K562 (cell line): Measurements from ENCODE around the gene ANXA4. TPM values are rescaled to one million over a fixed set of nuclear protein-coding genes. Genes with fewer than 3 reads are reported as not detected.
A peak's percentile ranks its signal among the peaks of the same experiment; 100 is the strongest.

Experiments used
- ATAC-seq: fragments of 200-7000 bp; cut with Tn5 transposase; 3 replicates; pipeline ENCODE4 v1.9.1; 2020; ENCODE audit warnings: moderate library complexity
- BruUV-seq: library from RNA; stranded (reverse); fragments of 400-500 nt; replicated peaks from 2 replicates; lab custom pipeline; 2021; lab: Mats Ljungman, UMichigan
- CTCF ChIA-PET: fragments of 300-600 bp; formaldehyde crosslinking; extraction: SDS; loops from one replicate; lab custom pipeline; 2021; ENCODE audit warnings: low intra/inter-chr PET ratio; lab: Yijun Ruan, JAX
- POLR2A ChIA-PET: fragments of 300-600, 350-650 bp; sonication (Branson Sonifier 250); formaldehyde crosslinking; extraction: SDS; loops from one replicate; lab custom pipeline; 2021; ENCODE audit warnings: antibody characterized with exemption, inconsistent platforms; lab: Yijun Ruan, JAX
- DNase-seq, 4 experiments: peaks; one replicate each; pipeline versions ENCODE4 v3.0.0 to v3.0.0-alpha.2; 2011 to 2018; ENCODE audit warnings: low spot score in 3 of 4, mixed read lengths in 3 of 4; ENCODE audit errors: extremely low read depth in 1 of 4
- FAIRE-seq: peaks from 2 replicates; lab custom pipeline; 2011; peaks lifted over from hg19 to GRCh38; lab: Jason Lieb, UNC
- H2AFZ ChIP-seq: 2 replicates; pipeline ENCODE4 v1.6.0; 2011; ENCODE audit warnings: low read depth, low read length, control low read depth, inconsistent platforms
- H3K27ac ChIP-seq: fragments of 200-600 bp; 3 replicates; pipeline ENCODE4 v1.8.0; 2011; ENCODE audit warnings: low read depth, mild to moderate bottlenecking, control low read depth, inconsistent platforms, low read length, moderate library complexity, mixed read lengths; ENCODE audit errors: extremely low read depth
- H3K27me3 ChIP-seq, 2 experiments: fragments of 300-600 bp in 1 of 2; 2 replicates in 1 of 2; 3 replicates in 1 of 2; pipeline versions ENCODE4 v1.6.0 to v1.8.0; 2011; ENCODE audit warnings: inconsistent platforms in 2 of 2, low read length in 2 of 2, mild to moderate bottlenecking in 1 of 2, mixed read lengths in 1 of 2, moderate library complexity in 1 of 2; ENCODE audit not compliant: control insufficient read depth in 2 of 2, insufficient read depth in 2 of 2
- H3K36me3 ChIP-seq: fragments of 300-600 bp; 3 replicates; pipeline ENCODE4 v1.8.0; 2011; ENCODE audit warnings: mild to moderate bottlenecking, low read length, inconsistent platforms; ENCODE audit not compliant: control insufficient read depth, insufficient read depth
- H3K4me1 ChIP-seq, 2 experiments: fragments of 200-600 bp in 1 of 2; replicated peaks in 1 of 2; 2 replicates in 1 of 2; 3 replicates in 1 of 2; pipeline versions ENCODE4 v1.5.1 to v1.8.0; 2011; ENCODE audit warnings: inconsistent platforms in 2 of 2, low read length in 2 of 2, mild to moderate bottlenecking in 1 of 2, mixed read lengths in 1 of 2, moderate library complexity in 1 of 2; ENCODE audit not compliant: control insufficient read depth in 2 of 2, insufficient read depth in 2 of 2
- H3K4me2 ChIP-seq: 2 replicates; pipeline ENCODE4 v1.6.1; 2011; ENCODE audit warnings: low read length, control low read depth, inconsistent platforms, mixed read lengths; ENCODE audit not compliant: insufficient read depth
- H3K4me3 ChIP-seq: fragments of 200-600 bp; sonication (generic), shearing (Covaris generic); 2 replicates; pipeline ENCODE4 v1.5.1; 2016; ENCODE audit warnings: control low read depth, inconsistent platforms
- H3K79me2 ChIP-seq: fragments of 200-600 bp; 3 replicates; pipeline ENCODE4 v1.8.0; 2011; ENCODE audit warnings: low read length, inconsistent platforms; ENCODE audit not compliant: control insufficient read depth, insufficient read depth
- H3K9ac ChIP-seq, 2 experiments: 2 replicates each; pipeline versions ENCODE4 v1.6.0 to v1.6.1; 2011; ENCODE audit warnings: low read depth in 2 of 2, low read length in 2 of 2, control low read depth in 1 of 2, inconsistent platforms in 1 of 2, mild to moderate bottlenecking in 1 of 2, mixed read lengths in 1 of 2; ENCODE audit not compliant: insufficient read depth in 1 of 2
- H3K9me1 ChIP-seq: one replicate; pipeline ENCODE4 v1.6.0; 2011; ENCODE audit warnings: inconsistent platforms, mild to moderate bottlenecking, low read length, moderate library complexity; ENCODE audit not compliant: control insufficient read depth, insufficient read depth
- H3K9me3 ChIP-seq: replicated peaks from 2 replicates; pipeline ENCODE4 v1.5.1; 2011; ENCODE audit warnings: low read depth, low read length, inconsistent platforms; ENCODE audit not compliant: control insufficient read depth, insufficient read depth
- H4K20me1 ChIP-seq: replicated peaks from 2 replicates; pipeline ENCODE4 v1.6.1; 2011; ENCODE audit warnings: low read length, inconsistent platforms, mixed read lengths; ENCODE audit not compliant: control insufficient read depth, insufficient read depth
- C11orf30 ChIP-seq: fragments of 450-650 bp; IDR thresholded peaks from 2 replicates; pipeline ENCODE4 v1.6.1; 2016; ENCODE audit warnings: low read depth, mild to moderate bottlenecking
- ERF ChIP-seq: fragments of 450-650 bp; formaldehyde crosslinking; IDR thresholded peaks from 2 replicates; pipeline ENCODE4 v1.4.0; 2020; ENCODE audit warnings: mild to moderate bottlenecking, mixed read lengths
- MECOM ChIP-seq: fragments of 250-450 bp; sonication (Bioruptor Pico); IDR thresholded peaks from 2 replicates; pipeline ENCODE4 v1.8.0; 2022; ENCODE audit warnings: inconsistent platforms
- ZNF316 ChIP-seq: fragments of 450-650 bp; IDR thresholded peaks from 2 replicates; pipeline ENCODE4 v1.6.1; 2016
- ZNF589 ChIP-seq: fragments of 200-800 bp; sonication (Bioruptor generic); IDR thresholded peaks from 2 replicates; pipeline ENCODE4 v1.6.1; 2016; ENCODE audit warnings: low read depth, missing genetic modification characterization, missing compliant biosample characterization
- in situ Hi-C: fragments of 300-500 bp; cut with MboI; formaldehyde crosslinking; loops from 4 replicates; pipeline ENCODE4 v1.15.0; 2018; ENCODE audit warnings: inconsistent platforms, mixed read lengths
- intact Hi-C: fragments of 100-400 bp; cut with micrococcal nuclease; formaldehyde crosslinking; loops from 2 replicates; pipeline ENCODE4 v1.14.2; 2022
- polyA plus RNA-seq, 8 experiments: library from polyadenylated mRNA; depleted of rRNA in 4 of 8; stranded (reverse) in 5 of 8; unstranded in 3 of 8; fragments of >200 nt; fragmentation: Nextera tagmentation in 2 of 8; fragmentation: Illumina TruSeq in 1 of 8; extraction: Ambion mirVana in 2 of 8; extraction: Trizol in 1 of 8; gene quantifications; 2 replicates each; pipeline versions ENCODE4 v1.2.1 to v1.2.3, GENCODE V29; 2011 to 2014; ENCODE audit warnings: inconsistent platforms in 1 of 8, missing spikeins in 1 of 8
- total RNA-seq, 7 experiments: library from RNA; depleted of rRNA in 6 of 7; stranded (reverse); fragments of >200 nt in 6 of 7; fragmentation: Illumina TruSeq in 2 of 7; extraction: Trizol in 2 of 7; gene quantifications; 2 replicates each; pipeline versions ENCODE4 v1.2.1 to v1.2.3, GENCODE V29; 2011 to 2021; ENCODE audit warnings: low replicate concordance in 1 of 7
- TF ChIP-seq, protein P1 (sequence below): fragments of 450-650 bp; IDR thresholded peaks from 2 replicates; pipeline ENCODE4 v1.6.1; 2016; ENCODE audit warnings: mild to moderate bottlenecking, moderate library complexity

ANXA4 gene
- total and polyA plus RNA-seq, 9 of the 15 experiments (the other 6 are each of a cell fraction or from before 2014, with no cell fraction given) = 3.4 to 13.6 (median 11.6) TPM

DNA sequence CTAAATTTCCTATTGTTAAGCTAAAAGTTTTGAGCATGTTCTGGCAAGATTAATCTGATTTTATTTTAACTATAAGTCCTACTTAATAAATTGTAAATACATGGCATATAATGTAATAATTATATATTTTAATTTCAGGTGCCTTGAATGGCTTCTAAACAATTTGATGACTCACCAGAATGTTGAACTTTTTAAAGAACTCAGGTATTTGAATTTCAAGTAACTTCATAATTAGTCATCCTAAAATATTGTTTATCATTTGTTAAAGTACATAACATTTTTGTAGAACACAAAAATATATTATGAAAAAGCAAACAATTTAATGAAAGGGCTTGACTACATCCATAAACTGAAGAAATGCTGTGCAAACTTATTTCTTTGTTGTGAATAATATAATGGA lies 102.1 kb downstream of the ANXA4 start:
- Histone ChIP-seq H3K27me3 (no peaks in the 10 kb centered on the region), H3K79me2 (no peaks in the 10 kb centered on the region), H3K4me3 (no peak overlapping the region), H2AFZ (no peak overlapping the region), H3K4me1 (peaks cover 11 to 15% of the 10 kb centered on the region in 2 experiments; a peak in 4 of 5 replicates), H3K9me3 (no peaks in the 10 kb centered on the region), H3K9ac (no peak overlapping the region), H3K9me1 (no peaks in the 10 kb centered on the region), H3K4me2 (no peak overlapping the region), H3K27ac (no peak overlapping the region), H4K20me1 (no peaks in the 10 kb centered on the region), H3K36me3 (peaks cover 72% of the 10 kb centered on the region)
- POLR2A ChIA-PET = interaction anchor here (0.6 kb wide), 1 partner anchor 12 kb away, joined by 3 read pairs; no protein-coding TSS in a partner anchor
- in situ Hi-C loops = no loop called here
- TF ChIP-seq ZNF589 (no peak), MECOM (CRISPR knock-in tag) (no peak), C11orf30 (peak; percentile 60), ERF (CRISPR knock-in tag) (no peak), ZNF316 (peak; percentile 79)
- TF ChIP-seq, protein P1, sequence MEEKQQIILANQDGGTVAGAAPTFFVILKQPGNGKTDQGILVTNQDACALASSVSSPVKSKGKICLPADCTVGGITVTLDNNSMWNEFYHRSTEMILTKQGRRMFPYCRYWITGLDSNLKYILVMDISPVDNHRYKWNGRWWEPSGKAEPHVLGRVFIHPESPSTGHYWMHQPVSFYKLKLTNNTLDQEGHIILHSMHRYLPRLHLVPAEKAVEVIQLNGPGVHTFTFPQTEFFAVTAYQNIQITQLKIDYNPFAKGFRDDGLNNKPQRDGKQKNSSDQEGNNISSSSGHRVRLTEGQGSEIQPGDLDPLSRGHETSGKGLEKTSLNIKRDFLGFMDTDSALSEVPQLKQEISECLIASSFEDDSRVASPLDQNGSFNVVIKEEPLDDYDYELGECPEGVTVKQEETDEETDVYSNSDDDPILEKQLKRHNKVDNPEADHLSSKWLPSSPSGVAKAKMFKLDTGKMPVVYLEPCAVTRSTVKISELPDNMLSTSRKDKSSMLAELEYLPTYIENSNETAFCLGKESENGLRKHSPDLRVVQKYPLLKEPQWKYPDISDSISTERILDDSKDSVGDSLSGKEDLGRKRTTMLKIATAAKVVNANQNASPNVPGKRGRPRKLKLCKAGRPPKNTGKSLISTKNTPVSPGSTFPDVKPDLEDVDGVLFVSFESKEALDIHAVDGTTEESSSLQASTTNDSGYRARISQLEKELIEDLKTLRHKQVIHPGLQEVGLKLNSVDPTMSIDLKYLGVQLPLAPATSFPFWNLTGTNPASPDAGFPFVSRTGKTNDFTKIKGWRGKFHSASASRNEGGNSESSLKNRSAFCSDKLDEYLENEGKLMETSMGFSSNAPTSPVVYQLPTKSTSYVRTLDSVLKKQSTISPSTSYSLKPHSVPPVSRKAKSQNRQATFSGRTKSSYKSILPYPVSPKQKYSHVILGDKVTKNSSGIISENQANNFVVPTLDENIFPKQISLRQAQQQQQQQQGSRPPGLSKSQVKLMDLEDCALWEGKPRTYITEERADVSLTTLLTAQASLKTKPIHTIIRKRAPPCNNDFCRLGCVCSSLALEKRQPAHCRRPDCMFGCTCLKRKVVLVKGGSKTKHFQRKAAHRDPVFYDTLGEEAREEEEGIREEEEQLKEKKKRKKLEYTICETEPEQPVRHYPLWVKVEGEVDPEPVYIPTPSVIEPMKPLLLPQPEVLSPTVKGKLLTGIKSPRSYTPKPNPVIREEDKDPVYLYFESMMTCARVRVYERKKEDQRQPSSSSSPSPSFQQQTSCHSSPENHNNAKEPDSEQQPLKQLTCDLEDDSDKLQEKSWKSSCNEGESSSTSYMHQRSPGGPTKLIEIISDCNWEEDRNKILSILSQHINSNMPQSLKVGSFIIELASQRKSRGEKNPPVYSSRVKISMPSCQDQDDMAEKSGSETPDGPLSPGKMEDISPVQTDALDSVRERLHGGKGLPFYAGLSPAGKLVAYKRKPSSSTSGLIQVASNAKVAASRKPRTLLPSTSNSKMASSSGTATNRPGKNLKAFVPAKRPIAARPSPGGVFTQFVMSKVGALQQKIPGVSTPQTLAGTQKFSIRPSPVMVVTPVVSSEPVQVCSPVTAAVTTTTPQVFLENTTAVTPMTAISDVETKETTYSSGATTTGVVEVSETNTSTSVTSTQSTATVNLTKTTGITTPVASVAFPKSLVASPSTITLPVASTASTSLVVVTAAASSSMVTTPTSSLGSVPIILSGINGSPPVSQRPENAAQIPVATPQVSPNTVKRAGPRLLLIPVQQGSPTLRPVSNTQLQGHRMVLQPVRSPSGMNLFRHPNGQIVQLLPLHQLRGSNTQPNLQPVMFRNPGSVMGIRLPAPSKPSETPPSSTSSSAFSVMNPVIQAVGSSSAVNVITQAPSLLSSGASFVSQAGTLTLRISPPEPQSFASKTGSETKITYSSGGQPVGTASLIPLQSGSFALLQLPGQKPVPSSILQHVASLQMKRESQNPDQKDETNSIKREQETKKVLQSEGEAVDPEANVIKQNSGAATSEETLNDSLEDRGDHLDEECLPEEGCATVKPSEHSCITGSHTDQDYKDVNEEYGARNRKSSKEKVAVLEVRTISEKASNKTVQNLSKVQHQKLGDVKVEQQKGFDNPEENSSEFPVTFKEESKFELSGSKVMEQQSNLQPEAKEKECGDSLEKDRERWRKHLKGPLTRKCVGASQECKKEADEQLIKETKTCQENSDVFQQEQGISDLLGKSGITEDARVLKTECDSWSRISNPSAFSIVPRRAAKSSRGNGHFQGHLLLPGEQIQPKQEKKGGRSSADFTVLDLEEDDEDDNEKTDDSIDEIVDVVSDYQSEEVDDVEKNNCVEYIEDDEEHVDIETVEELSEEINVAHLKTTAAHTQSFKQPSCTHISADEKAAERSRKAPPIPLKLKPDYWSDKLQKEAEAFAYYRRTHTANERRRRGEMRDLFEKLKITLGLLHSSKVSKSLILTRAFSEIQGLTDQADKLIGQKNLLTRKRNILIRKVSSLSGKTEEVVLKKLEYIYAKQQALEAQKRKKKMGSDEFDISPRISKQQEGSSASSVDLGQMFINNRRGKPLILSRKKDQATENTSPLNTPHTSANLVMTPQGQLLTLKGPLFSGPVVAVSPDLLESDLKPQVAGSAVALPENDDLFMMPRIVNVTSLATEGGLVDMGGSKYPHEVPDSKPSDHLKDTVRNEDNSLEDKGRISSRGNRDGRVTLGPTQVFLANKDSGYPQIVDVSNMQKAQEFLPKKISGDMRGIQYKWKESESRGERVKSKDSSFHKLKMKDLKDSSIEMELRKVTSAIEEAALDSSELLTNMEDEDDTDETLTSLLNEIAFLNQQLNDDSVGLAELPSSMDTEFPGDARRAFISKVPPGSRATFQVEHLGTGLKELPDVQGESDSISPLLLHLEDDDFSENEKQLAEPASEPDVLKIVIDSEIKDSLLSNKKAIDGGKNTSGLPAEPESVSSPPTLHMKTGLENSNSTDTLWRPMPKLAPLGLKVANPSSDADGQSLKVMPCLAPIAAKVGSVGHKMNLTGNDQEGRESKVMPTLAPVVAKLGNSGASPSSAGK = no peak
- ATAC-seq = no peak
- DNase-seq = no peak
- FAIRE-seq = no peak
- no TSS peak for BruUV-seq
- CTCF ChIA-PET = no interaction called here
- intact Hi-C loops = no loop called here
